ENCODE data around the gene GLIPR1L1.

The GLIPR1L1 gene, protein sequence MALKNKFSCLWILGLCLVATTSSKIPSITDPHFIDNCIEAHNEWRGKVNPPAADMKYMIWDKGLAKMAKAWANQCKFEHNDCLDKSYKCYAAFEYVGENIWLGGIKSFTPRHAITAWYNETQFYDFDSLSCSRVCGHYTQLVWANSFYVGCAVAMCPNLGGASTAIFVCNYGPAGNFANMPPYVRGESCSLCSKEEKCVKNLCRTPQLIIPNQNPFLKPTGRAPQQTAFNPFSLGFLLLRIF

DNA sequence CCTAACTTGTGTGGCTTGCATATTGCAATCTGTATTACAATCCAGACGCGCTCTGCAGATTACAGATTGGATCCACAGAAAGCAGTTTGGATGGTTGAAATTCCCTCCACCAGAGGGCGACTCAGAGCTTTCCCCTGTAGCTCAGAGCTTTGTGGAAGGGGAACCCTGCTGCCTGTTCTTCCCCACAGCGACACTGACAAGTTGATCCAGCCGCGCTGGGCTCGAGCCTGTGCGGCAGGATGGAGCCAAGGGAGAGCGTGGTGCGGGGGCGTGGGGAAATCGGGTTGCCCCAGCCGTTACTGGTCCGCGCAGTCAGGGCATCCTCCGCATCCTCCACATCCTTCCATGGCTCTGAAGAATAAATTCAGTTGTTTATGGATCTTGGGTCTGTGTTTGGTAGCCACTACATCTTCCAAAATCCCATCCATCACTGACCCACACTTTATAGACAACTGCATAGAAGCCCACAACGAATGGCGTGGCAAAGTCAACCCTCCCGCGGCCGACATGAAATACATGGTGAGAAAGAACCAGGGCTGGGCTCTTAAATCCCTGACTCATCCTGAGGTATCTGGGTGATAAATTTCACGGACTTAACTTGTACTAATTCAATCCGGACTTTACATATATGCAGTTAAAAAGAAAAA, at the start of gene GLIPR1L1:
TSS of gene GLIPR1L1 (plus strand) at position 287 of the 647 bp plus-strand sequence. CDS start at position 346, 59 bp downstream.
- no peaks in the 10 kb centered on the region for H3K9me3 ChIP-seq (ENCODE audit: control insufficient read depth in 1 of 2, low read length in 2 of 2)
- H3K4me3 ChIP-seq (ENCODE audit: low read depth in 1 of 2, low read length in 2 of 2), result peak within 1 kb of the TSS; percentile 68 to 69
- H3K4me1 ChIP-seq (ENCODE audit: control insufficient read depth in 1 of 2, insufficient read depth in 2 of 2, low read length in 2 of 2), result peaks cover 4 to 9% of the 10 kb centered on the region in 2 donors
- no peak within 1 kb of the TSS for H3K27ac ChIP-seq (ENCODE audit: low read depth, low read length)
- no peak within 1 kb of the TSS for H3K9ac ChIP-seq (ENCODE audit: low read depth in 1 of 2, low read length in 2 of 2)
- peaks cover 0 to 3% of the 10 kb centered on the region in 2 donors for H3K27me3 ChIP-seq (ENCODE audit: control insufficient read depth in 1 of 2, insufficient read depth in 2 of 2, low read length in 2 of 2)
- no peaks in the 10 kb centered on the region for H3K36me3 ChIP-seq (ENCODE audit: control insufficient read depth in 1 of 2, insufficient read depth in 2 of 2, low read length in 2 of 2)

DNA sequence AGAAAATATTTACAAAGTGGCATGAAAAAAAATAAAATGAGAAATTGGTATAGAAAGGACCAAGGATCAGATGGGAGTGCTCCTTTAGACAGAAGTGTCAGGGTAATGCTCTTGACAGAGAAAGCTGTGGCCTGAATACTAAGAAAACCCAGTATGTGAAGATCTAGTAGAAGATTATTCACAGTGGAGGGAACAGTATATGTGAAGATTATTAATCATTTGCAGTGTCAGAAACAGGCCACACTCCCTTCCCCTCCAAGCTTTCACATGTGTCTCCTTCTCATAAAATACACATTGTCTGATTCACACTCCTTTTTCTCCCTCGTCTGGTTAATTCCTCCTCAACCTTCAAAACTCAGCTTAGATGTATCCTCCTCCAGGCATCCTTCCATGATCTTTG, 45.6 kb upstream of the GLIPR1L1 start:
- no peaks in the 10 kb centered on the region for H3K9me3 ChIP-seq (ENCODE audit: control insufficient read depth in 1 of 2, low read length in 2 of 2)
- no peaks in the 10 kb centered on the region for H3K4me1 ChIP-seq (ENCODE audit: control insufficient read depth in 1 of 2, insufficient read depth in 2 of 2, low read length in 2 of 2)
- no peaks in the 10 kb centered on the region for H3K36me3 ChIP-seq (ENCODE audit: control insufficient read depth in 1 of 2, insufficient read depth in 2 of 2, low read length in 2 of 2)
- no peak overlapping the region for H3K27ac ChIP-seq (ENCODE audit: low read depth, low read length)
- no peak overlapping the region for H3K9ac ChIP-seq (ENCODE audit: low read depth in 1 of 2, low read length in 2 of 2)
- H3K27me3 ChIP-seq (ENCODE audit: control insufficient read depth in 1 of 2, insufficient read depth in 2 of 2, low read length in 2 of 2), result no peaks in the 10 kb centered on the region
- H3K4me3 ChIP-seq (ENCODE audit: low read depth in 1 of 2, low read length in 2 of 2), result no peak overlapping the region

DNA sequence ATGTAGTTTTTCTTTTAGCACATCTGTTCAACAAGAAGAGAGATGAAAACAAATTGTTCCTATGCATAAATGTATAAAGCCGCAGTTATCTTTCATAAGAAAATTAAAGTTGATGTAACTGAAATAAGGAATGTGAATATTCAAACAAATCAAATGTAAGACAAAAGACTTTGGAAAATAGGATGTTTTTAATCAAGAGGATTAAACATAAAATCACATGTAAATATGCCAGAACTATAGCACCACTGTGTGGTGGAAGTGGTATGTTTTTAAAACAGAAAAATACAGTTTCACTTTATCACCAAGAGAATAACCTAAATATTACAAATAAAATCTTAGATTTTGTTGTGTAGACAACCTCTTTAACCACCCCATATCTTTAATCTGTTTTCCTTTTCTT, 44.7 kb upstream of the GLIPR1L1 start:
- Histone ChIP-seq H3K36me3 (ENCODE audit: control insufficient read depth in 1 of 2, insufficient read depth in 2 of 2, low read length in 2 of 2) (no peaks in the 10 kb centered on the region), H3K27ac (ENCODE audit: low read depth, low read length) (no peak overlapping the region), H3K4me1 (ENCODE audit: control insufficient read depth in 1 of 2, insufficient read depth in 2 of 2, low read length in 2 of 2) (no peaks in the 10 kb centered on the region), H3K4me3 (ENCODE audit: low read depth in 1 of 2, low read length in 2 of 2) (no peak overlapping the region), H3K9me3 (ENCODE audit: control insufficient read depth in 1 of 2, low read length in 2 of 2) (no peaks in the 10 kb centered on the region), H3K9ac (ENCODE audit: low read depth in 1 of 2, low read length in 2 of 2) (no peak overlapping the region), H3K27me3 (ENCODE audit: control insufficient read depth in 1 of 2, insufficient read depth in 2 of 2, low read length in 2 of 2) (no peaks in the 10 kb centered on the region)

DNA sequence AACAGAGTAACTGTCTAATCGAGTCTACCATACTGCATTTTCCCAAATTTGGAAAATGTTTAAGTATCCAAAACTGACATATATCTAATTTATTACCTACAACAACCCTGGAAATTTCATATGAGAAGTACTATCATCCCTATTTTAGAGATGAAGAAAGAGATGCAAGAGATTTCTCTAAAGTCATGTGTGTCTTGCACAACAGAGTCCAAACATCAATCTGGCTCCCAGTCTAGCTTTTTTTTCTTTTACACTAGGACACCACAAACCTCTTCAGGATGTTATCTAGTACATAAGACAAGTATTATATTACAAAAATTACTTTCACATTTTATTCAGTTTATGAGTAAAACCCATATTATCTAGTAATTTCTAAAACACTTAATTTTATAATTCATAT, 43.5 kb upstream of the GLIPR1L1 start:
- H3K27me3 ChIP-seq (ENCODE audit: control insufficient read depth in 1 of 2, insufficient read depth in 2 of 2, low read length in 2 of 2), result no peaks in the 10 kb centered on the region
- no peaks in the 10 kb centered on the region for H3K9me3 ChIP-seq (ENCODE audit: control insufficient read depth in 1 of 2, low read length in 2 of 2)
- no peak overlapping the region for H3K4me3 ChIP-seq (ENCODE audit: low read depth in 1 of 2, low read length in 2 of 2)
- no peaks in the 10 kb centered on the region for H3K36me3 ChIP-seq (ENCODE audit: control insufficient read depth in 1 of 2, insufficient read depth in 2 of 2, low read length in 2 of 2)
- H3K27ac ChIP-seq (ENCODE audit: low read depth, low read length), result no peak overlapping the region
- H3K9ac ChIP-seq (ENCODE audit: low read depth in 1 of 2, low read length in 2 of 2), result no peak overlapping the region
- no peaks in the 10 kb centered on the region for H3K4me1 ChIP-seq (ENCODE audit: control insufficient read depth in 1 of 2, insufficient read depth in 2 of 2, low read length in 2 of 2)

DNA sequence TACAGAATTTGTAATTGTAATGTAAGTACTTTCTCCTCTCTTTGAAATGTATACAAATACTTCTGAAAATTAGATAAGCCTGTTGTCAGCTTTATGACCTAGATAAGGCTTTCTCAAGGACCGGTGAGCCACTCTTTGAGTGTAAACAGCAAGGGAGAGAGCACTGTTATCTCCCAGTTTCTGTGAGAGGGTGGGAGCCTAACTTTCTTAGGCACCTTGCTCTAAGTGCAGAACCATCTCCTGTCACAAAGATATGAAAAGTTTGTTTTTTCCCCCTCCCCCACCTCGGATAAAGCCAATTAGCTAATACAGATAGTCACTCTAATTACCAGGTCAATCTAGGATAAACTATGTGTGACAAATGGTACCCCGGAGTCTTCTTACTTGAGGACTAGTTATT, 40.1 kb upstream of the GLIPR1L1 start:
- H3K4me1 ChIP-seq (ENCODE audit: control insufficient read depth in 1 of 2, insufficient read depth in 2 of 2, low read length in 2 of 2), result no peaks in the 10 kb centered on the region
- H3K36me3 ChIP-seq (ENCODE audit: control insufficient read depth in 1 of 2, insufficient read depth in 2 of 2, low read length in 2 of 2), result no peaks in the 10 kb centered on the region
- no peaks in the 10 kb centered on the region for H3K9me3 ChIP-seq (ENCODE audit: control insufficient read depth in 1 of 2, low read length in 2 of 2)
- no peak overlapping the region for H3K27ac ChIP-seq (ENCODE audit: low read depth, low read length)
- H3K27me3 ChIP-seq (ENCODE audit: control insufficient read depth in 1 of 2, insufficient read depth in 2 of 2, low read length in 2 of 2), result no peaks in the 10 kb centered on the region
- no peak overlapping the region for H3K9ac ChIP-seq (ENCODE audit: low read depth in 1 of 2, low read length in 2 of 2)
- H3K4me3 ChIP-seq (ENCODE audit: low read depth in 1 of 2, low read length in 2 of 2), result no peak overlapping the region

DNA sequence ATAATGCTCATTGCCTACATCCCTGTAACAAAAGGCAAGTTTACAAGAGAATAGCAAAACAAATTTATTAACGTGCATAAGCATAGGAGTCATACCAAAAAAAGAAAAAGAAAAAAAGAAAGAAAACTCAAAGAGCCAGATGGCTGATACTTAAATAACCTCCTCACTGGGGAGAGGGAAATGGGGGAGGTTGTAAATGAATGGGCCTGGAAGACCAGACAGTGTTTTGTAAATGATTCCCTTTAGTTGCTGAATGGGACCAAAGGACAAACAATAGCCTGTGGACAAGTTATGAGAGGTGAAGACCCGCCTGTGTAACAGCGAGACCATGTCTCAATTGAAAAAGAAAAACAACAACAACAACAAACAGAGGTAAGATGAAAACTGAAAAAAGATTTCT, 39.7 kb upstream of the GLIPR1L1 start:
- no peaks in the 10 kb centered on the region for H3K36me3 ChIP-seq (ENCODE audit: control insufficient read depth in 1 of 2, insufficient read depth in 2 of 2, low read length in 2 of 2)
- no peaks in the 10 kb centered on the region for H3K4me1 ChIP-seq (ENCODE audit: control insufficient read depth in 1 of 2, insufficient read depth in 2 of 2, low read length in 2 of 2)
- no peak overlapping the region for H3K9ac ChIP-seq (ENCODE audit: low read depth in 1 of 2, low read length in 2 of 2)

DNA sequence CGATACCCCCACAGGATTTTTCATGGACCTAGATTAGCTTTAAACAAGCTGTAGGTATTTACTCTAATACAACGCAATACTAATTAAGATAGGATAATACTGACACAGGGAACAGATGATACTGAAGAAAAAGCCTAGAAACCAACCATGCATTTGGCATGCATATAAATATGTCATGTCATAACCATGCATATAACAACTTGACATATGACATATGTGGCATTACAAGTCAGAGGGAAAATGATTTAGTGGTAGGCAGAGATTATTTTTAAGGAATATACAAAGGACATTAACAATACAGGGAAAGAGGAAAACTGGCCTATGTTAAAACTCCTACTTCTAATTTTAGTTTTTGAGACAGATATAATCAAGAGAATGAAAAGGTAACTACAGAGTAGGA, 32.2 kb upstream of the GLIPR1L1 start:
- Histone ChIP-seq H3K4me3 (ENCODE audit: low read depth in 1 of 2, low read length in 2 of 2) (no peak overlapping the region), H3K9me3 (ENCODE audit: control insufficient read depth in 1 of 2, low read length in 2 of 2) (no peaks in the 10 kb centered on the region), H3K27me3 (ENCODE audit: control insufficient read depth in 1 of 2, insufficient read depth in 2 of 2, low read length in 2 of 2) (no peaks in the 10 kb centered on the region), H3K27ac (ENCODE audit: low read depth, low read length) (no peak overlapping the region), H3K4me1 (ENCODE audit: control insufficient read depth in 1 of 2, insufficient read depth in 2 of 2, low read length in 2 of 2) (no peaks in the 10 kb centered on the region), H3K9ac (ENCODE audit: low read depth in 1 of 2, low read length in 2 of 2) (no peak overlapping the region), H3K36me3 (ENCODE audit: control insufficient read depth in 1 of 2, insufficient read depth in 2 of 2, low read length in 2 of 2) (no peaks in the 10 kb centered on the region)

More for the DNA sequence above, 39.7 kb upstream of the GLIPR1L1 start:
- Histone ChIP-seq H3K27ac (ENCODE audit: low read depth, low read length) (no peak overlapping the region), H3K4me3 (ENCODE audit: low read depth in 1 of 2, low read length in 2 of 2) (no peak overlapping the region), H3K27me3 (ENCODE audit: control insufficient read depth in 1 of 2, insufficient read depth in 2 of 2, low read length in 2 of 2) (no peaks in the 10 kb centered on the region), H3K9me3 (ENCODE audit: control insufficient read depth in 1 of 2, low read length in 2 of 2) (no peaks in the 10 kb centered on the region)

DNA sequence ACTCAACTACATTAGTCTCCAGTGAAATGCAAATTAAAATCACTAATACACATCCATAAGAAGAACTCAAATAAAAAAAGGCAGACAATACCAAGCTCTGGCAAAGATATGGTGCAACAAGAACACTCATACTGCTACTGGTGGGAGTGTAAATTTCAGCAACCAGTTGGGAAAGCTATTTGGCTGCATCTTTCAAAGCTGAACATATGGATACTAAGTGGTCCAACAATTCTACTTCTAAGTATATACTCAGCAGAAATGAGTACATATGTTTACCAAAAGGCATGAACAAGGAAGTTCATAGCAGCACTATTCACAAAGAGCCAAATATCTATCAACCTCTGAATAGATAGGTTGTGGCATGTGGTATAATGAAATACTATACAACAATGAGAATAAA, 31.7 kb upstream of the GLIPR1L1 start:
- Histone ChIP-seq H3K9me3 (ENCODE audit: control insufficient read depth in 1 of 2, low read length in 2 of 2) (no peaks in the 10 kb centered on the region), H3K9ac (ENCODE audit: low read depth in 1 of 2, low read length in 2 of 2) (no peak overlapping the region), H3K4me1 (ENCODE audit: control insufficient read depth in 1 of 2, insufficient read depth in 2 of 2, low read length in 2 of 2) (no peaks in the 10 kb centered on the region), H3K27ac (ENCODE audit: low read depth, low read length) (no peak overlapping the region), H3K36me3 (ENCODE audit: control insufficient read depth in 1 of 2, insufficient read depth in 2 of 2, low read length in 2 of 2) (no peaks in the 10 kb centered on the region), H3K4me3 (ENCODE audit: low read depth in 1 of 2, low read length in 2 of 2) (no peak overlapping the region), H3K27me3 (ENCODE audit: control insufficient read depth in 1 of 2, insufficient read depth in 2 of 2, low read length in 2 of 2) (no peaks in the 10 kb centered on the region)

DNA sequence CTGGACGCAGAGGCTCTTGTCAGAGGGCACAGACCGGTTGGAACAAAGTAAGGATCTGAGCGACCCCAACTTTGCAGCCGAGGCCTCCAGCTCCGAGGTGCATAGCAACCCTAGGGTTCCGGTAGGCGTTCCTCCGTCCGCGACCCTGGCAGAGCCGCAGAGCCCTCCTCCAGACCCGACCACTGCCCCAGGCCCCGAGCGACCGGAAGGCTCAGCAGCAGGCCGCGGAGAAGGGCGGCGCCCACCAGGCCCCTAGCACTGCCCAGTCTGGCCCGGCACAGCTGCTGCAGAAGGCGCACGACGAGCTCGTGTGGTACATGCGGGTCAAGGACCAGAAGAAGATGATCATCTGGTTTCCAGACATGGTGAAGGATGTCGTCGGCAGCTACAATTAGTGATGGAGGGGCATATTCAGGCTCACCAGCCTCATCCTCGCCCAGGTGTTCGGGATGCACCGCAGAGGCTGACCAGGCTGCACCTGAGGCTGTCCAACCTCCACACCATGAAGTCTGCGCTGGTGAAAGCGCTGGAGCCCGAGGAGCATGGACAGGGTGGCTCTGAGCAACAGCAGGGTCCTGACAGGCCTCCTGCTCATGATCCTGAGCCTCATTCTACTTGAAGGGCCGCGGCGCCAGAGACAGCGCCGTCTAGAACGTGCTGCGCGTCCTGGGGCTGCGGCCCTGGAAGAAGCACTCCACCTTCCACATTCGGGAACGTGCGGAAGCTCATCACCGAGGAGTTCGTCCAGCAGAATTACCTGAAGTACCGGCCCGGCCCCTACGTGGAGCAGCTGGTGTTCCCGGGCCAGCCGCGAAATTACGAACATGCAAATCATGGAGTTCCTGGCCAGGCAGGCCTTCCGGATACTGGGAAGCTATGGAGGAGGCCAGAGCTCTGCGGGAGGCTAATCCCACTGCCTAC, 28.8 kb upstream of the GLIPR1L1 start:
- Histone ChIP-seq H3K4me1 (ENCODE audit: control insufficient read depth in 1 of 2, insufficient read depth in 2 of 2, low read length in 2 of 2) (no peaks in the 10 kb centered on the region), H3K9me3 (ENCODE audit: control insufficient read depth in 1 of 2, low read length in 2 of 2) (no peaks in the 10 kb centered on the region)

DNA sequence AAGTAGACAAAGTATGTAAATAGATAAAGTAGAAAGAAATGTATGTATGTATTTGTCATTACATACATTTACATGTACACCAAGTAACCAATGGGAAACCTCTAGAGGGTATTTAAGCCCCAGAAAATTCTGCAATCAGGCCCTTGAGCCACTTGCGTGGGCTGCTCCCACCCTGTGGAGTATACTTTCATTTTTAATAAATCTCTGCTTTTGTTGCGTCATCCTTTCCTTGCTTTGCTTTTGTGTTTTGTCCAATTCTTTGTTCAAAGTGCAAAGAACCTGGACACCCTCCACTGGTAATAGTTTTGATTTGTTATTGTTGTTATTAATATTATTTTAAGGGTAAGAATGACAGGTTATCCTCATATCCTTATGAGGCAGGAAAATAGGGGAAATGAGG, 26.2 kb upstream of the GLIPR1L1 start:
- Histone ChIP-seq H3K9me3 (ENCODE audit: control insufficient read depth in 1 of 2, low read length in 2 of 2) (no peaks in the 10 kb centered on the region), H3K27me3 (ENCODE audit: control insufficient read depth in 1 of 2, insufficient read depth in 2 of 2, low read length in 2 of 2) (no peaks in the 10 kb centered on the region), H3K27ac (ENCODE audit: low read depth, low read length) (no peak overlapping the region), H3K4me1 (ENCODE audit: control insufficient read depth in 1 of 2, insufficient read depth in 2 of 2, low read length in 2 of 2) (no peaks in the 10 kb centered on the region), H3K4me3 (ENCODE audit: low read depth in 1 of 2, low read length in 2 of 2) (no peak overlapping the region), H3K9ac (ENCODE audit: low read depth in 1 of 2, low read length in 2 of 2) (no peak overlapping the region), H3K36me3 (ENCODE audit: control insufficient read depth in 1 of 2, insufficient read depth in 2 of 2, low read length in 2 of 2) (no peaks in the 10 kb centered on the region)

More for the DNA sequence above, 28.8 kb upstream of the GLIPR1L1 start:
- Histone ChIP-seq H3K9ac (ENCODE audit: low read depth in 1 of 2, low read length in 2 of 2) (no peak overlapping the region), H3K36me3 (ENCODE audit: control insufficient read depth in 1 of 2, insufficient read depth in 2 of 2, low read length in 2 of 2) (no peaks in the 10 kb centered on the region), H3K27ac (ENCODE audit: low read depth, low read length) (no peak overlapping the region), H3K4me3 (ENCODE audit: low read depth in 1 of 2, low read length in 2 of 2) (no peak overlapping the region), H3K27me3 (ENCODE audit: control insufficient read depth in 1 of 2, insufficient read depth in 2 of 2, low read length in 2 of 2) (no peaks in the 10 kb centered on the region)
